Common myeloid progenitor, CD34-positive (primary cell): ENCODE results near the gene ANKRD44.
A peak's percentile ranks its signal among the peaks of the same experiment; 100 is the strongest.

Experiments used
- CTCF ChIA-PET: fragments of 350-600 bp; sonication (Branson Sonifier 250); formaldehyde crosslinking; loops from one replicate; lab custom pipeline; 2021; ENCODE audit warnings: antibody characterized with exemption; lab: Charles Lee
- POLR2A ChIA-PET: fragments of 350-600 bp; sonication (Branson Sonifier 250); formaldehyde crosslinking; loops from one replicate; lab custom pipeline; 2021; ENCODE audit warnings: antibody characterized with exemption; lab: Charles Lee
- DNase-seq, 3 donors: peaks; one replicate each; pipeline versions ENCODE4 v3.0.0 to v3.0.0-alpha.2; 2013
- H3K27ac ChIP-seq, 2 experiments: 1 replicate in 1 of 2; 2 replicates in 1 of 2; pipeline ENCODE4 v1.7.0; 2013; ENCODE audit warnings: inconsistent platforms in 2 of 2, low read length in 2 of 2, mild to moderate bottlenecking in 2 of 2, low read depth in 1 of 2, moderate library complexity in 1 of 2; ENCODE audit not compliant: severe bottlenecking in 2 of 2, insufficient read depth in 1 of 2, poor library complexity in 1 of 2
- H3K27me3 ChIP-seq, 5 experiments: replicated peaks in 2 of 5; 1 replicate in 3 of 5; 2 replicates in 2 of 5; pipeline versions ENCODE4 v1.6.1 to v1.7.0; 2013; ENCODE audit warnings: low read length in 4 of 5, mild to moderate bottlenecking in 2 of 5, moderate library complexity in 2 of 5, inconsistent platforms in 1 of 5; ENCODE audit not compliant: insufficient read depth in 5 of 5, control insufficient read depth in 4 of 5
- H3K36me3 ChIP-seq, 4 experiments: 1 replicate in 2 of 4; 2 replicates in 2 of 4; pipeline versions ENCODE4 v1.6.1 to v1.7.0; 2013; ENCODE audit warnings: low read length in 3 of 4, control low read depth in 1 of 4, mild to moderate bottlenecking in 1 of 4; ENCODE audit not compliant: control insufficient read depth in 4 of 4, insufficient read depth in 4 of 4
- H3K4me1 ChIP-seq, 4 experiments: 1 replicate in 3 of 4; 2 replicates in 1 of 4; pipeline versions ENCODE4 v1.6.1 to v1.7.1; 2013; ENCODE audit warnings: low read length in 3 of 4, mild to moderate bottlenecking in 3 of 4, control low read depth in 1 of 4, inconsistent platforms in 1 of 4, moderate library complexity in 1 of 4; ENCODE audit not compliant: control insufficient read depth in 4 of 4, insufficient read depth in 4 of 4; ENCODE audit errors: control extremely low read depth in 1 of 4
- H3K4me3 ChIP-seq, 7 experiments: 1 replicate in 4 of 7; 2 replicates in 3 of 7; pipeline versions ENCODE4 v1.5.1 to v1.7.0; 2013; ENCODE audit warnings: mild to moderate bottlenecking in 7 of 7, low read length in 6 of 7, moderate library complexity in 6 of 7, inconsistent platforms in 2 of 7, low read depth in 2 of 7, control low read depth in 1 of 7; ENCODE audit not compliant: insufficient read depth in 4 of 7, control insufficient read depth in 1 of 7; ENCODE audit errors: extremely low read depth in 1 of 7
- H3K9me3 ChIP-seq, 5 experiments: 1 replicate in 4 of 5; 2 replicates in 1 of 5; pipeline versions ENCODE4 v1.6.1 to v1.7.1; 2013; ENCODE audit warnings: low read length in 4 of 5, mild to moderate bottlenecking in 2 of 5, inconsistent platforms in 1 of 5, low read depth in 1 of 5, moderate library complexity in 1 of 5; ENCODE audit not compliant: control insufficient read depth in 4 of 5, insufficient read depth in 2 of 5; ENCODE audit errors: control extremely low read depth in 1 of 5
- WGBS: methylation state at CpG from one replicate; pipeline ENCODE4 v1.1.5; 2013; ENCODE audit not compliant: insufficient coverage; 5-methylcytosine and 5-hydroxymethylcytosine counted together

The ANKRD44 gene

DNA sequence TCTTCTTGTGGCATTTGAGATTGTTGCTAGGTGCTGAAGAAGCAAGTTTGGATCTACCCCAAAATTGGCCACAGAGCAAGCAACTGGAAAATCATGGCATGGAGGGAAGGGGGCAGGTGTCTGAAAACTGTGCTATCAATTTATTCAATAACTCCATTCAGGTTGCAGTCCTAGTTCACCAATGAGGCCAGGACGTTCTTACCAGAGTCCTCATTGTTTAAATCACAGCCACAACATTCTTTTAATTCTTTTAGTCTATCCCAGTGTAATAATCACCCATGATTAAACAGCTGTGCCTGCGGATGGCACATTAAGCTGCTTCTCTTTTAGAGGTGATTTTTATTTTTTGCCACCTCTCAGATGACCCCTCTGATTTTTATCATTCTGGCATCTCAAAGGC lies 103.5 kb downstream of the ANKRD44 start:
- Histone ChIP-seq H3K27ac (no peak overlapping the region), H3K4me3 (no peak overlapping the region), H3K4me1 (peaks cover 31 to 62% (median 53%) of the 10 kb centered on the region in 4 experiments), H3K36me3 (peaks cover 0 to 5% (median 1%) of the 10 kb centered on the region in 4 experiments), H3K9me3 (no peaks in the 10 kb centered on the region), H3K27me3 (no peaks in the 10 kb centered on the region)
- ChIA-PET POLR2A (no interaction called here), CTCF (interaction anchor here (0.9 to 2.8 kb wide), 3 partner anchors 9 to 107 kb away, joined by 3 to 8 read pairs (median 7); no protein-coding TSS in a partner anchor)
- no peak for DNase-seq
- 100% methylated on average over 2 of the region's 2 CpGs for WGBS

- Histone ChIP-seq H3K27me3 (no peaks in the 10 kb centered on the region), H3K9me3 (no peaks in the 10 kb centered on the region), H3K27ac (peak overlapping the region in 1 of 2 experiments; percentile 6), H3K4me1 (peaks cover 33 to 62% (median 55%) of the 10 kb centered on the region in 4 experiments), H3K36me3 (peaks cover 0 to 5% (median 1%) of the 10 kb centered on the region in 4 experiments), H3K4me3 (peak overlapping the region in 2 of 7 experiments; percentile 18 to 38)
- ChIA-PET CTCF (interaction anchor here (0.7 to 2.6 kb wide), 11 partner anchors 8 to 105 kb away, joined by 3 to 9 read pairs (median 4); no protein-coding TSS in a partner anchor), POLR2A (interaction anchor here (0.5 to 1.0 kb wide), 2 partner anchors 50 to 74 kb away, joined by 3 read pairs; no protein-coding TSS in a partner anchor)
- WGBS, result 37% methylated on average over 6 of the region's 7 CpGs
- peak; percentile 51 to 93 (median 89) for DNase-seq
These were observed 104.9 kb downstream of the ANKRD44 start for GRCh38 chr2:197205585-197206215.

DNA sequence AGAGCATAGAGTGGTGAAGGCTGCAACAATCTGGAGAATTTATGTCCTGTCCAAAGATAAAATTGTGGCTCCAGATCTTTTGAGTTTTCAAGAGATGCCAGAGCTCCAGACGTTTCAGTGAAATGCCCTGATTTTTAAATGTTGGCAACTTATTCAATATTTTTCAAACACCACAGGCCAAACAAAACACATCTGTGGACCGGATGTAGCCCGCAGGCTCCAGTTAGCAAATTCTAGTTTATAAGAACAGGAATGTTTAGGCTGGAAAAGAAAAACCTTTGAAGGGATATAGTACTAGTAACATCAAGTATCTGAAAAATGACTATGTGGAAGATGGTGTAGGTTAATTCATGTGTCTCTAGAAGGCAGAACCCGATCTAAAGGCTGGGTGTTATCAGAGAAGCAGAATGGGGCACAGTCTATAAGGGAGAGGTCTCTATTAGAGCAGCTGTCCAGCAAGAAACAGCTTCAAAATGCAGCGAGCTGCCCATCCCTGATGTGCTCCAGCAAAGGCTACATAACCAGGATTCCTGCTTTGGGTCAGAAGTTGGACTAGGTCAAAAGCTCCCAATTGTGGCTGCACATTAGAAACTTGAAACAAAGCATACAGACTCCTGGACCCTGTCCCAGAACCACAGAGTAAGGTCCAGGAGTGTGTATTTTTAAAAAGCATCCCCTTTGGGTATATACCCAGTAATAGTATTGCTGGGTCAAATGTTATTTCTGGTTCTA lies 105.9 kb downstream of the ANKRD44 start:
- peaks cover 0 to 5% (median 1%) of the 10 kb centered on the region in 4 experiments for H3K36me3 ChIP-seq
- WGBS, result 89% methylated on average over 4 of the region's 5 CpGs

DNA sequence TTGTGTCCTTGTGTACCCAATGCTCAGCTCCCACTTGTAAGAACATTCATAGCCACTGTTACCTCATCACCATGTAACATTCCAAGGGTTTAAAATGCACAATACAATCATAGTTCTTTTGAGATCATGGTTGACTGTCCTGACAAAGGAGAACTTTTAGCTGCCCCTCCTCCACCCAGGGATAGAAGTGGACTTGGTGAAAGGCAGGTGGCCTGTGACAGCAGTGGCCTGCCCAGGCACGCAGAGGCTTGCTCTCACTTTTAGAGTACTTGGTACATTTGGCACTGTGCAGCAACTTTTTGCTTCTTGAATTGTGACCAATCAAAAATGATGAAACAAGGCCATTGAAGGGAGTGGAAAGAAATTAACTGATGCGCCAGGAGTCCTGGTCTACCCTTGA lies 108.7 kb downstream of the ANKRD44 start:
- Histone ChIP-seq H3K4me3 (no peak overlapping the region), H3K27me3 (no peaks in the 10 kb centered on the region), H3K36me3 (peaks cover 0 to 5% (median 1%) of the 10 kb centered on the region in 4 experiments), H3K9me3 (no peaks in the 10 kb centered on the region), H3K27ac (no peak overlapping the region), H3K4me1 (peaks cover 31 to 68% (median 57%) of the 10 kb centered on the region in 4 experiments)
- WGBS, result 95% methylated on average over 2 of the region's 2 CpGs
- CTCF ChIA-PET, result interaction anchor here (0.7 to 2.9 kb wide), 3 partner anchors 10 to 104 kb away, joined by 3 to 13 read pairs (median 5); no protein-coding TSS in a partner anchor
- POLR2A ChIA-PET, result interaction anchor here (0.5 kb wide), 1 partner anchor 151 kb away, joined by 3 read pairs; no protein-coding TSS in a partner anchor
- DNase-seq, result no peak

More for the DNA sequence above, 105.9 kb downstream of the ANKRD44 start:
- H3K9me3 ChIP-seq, result no peaks in the 10 kb centered on the region
- DNase-seq, result no peak
- no peak overlapping the region for H3K4me3 ChIP-seq
- ChIA-PET CTCF (interaction anchor here (0.9 to 2.6 kb wide), 8 partner anchors 10 to 172 kb away, joined by 3 to 9 read pairs (median 4); no protein-coding TSS in a partner anchor), POLR2A (no interaction called here)
- no peak overlapping the region for H3K27ac ChIP-seq
- H3K27me3 ChIP-seq, result no peaks in the 10 kb centered on the region
- peaks cover 33 to 62% (median 55%) of the 10 kb centered on the region in 4 experiments for H3K4me1 ChIP-seq

DNA sequence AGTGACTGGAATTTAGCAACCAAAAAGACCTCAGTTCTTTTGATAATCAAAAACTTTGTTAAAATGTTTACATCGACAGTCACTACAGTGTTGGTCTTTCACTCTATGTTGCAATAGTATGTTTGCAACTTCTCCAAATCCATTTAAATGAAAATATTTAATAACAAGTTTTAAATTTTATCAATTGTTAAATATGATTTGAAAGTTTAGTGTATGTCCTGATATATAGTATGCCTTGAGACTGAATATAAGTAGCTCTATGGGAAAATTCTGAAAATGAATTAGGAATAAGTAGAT lies 109.9 kb downstream of the ANKRD44 start:
- CTCF ChIA-PET, result interaction anchor here (1.1 to 7.5 kb wide), 3 partner anchors 9 to 109 kb away, joined by 3 to 66 read pairs (median 13); partner anchors contain the start of gene ANKRD44
- H3K27me3 ChIP-seq, result no peaks in the 10 kb centered on the region
- peaks cover 0 to 5% (median 1%) of the 10 kb centered on the region in 4 experiments for H3K36me3 ChIP-seq
- no CpG with 5 or more reads among the region's 1 CpG for WGBS
- H3K27ac ChIP-seq, result no peak overlapping the region
- POLR2A ChIA-PET, result no interaction called here
- peak in 1 of 3 donors; percentile 44 for DNase-seq
- H3K4me1 ChIP-seq, result peaks cover 38 to 68% (median 56%) of the 10 kb centered on the region in 4 experiments
- H3K4me3 ChIP-seq, result no peak overlapping the region
- no peaks in the 10 kb centered on the region for H3K9me3 ChIP-seq

GRCh38 chr2:197200051-197200761 lies 110.4 kb downstream of the ANKRD44 start:
- peaks cover 39 to 69% (median 58%) of the 10 kb centered on the region in 4 experiments for H3K4me1 ChIP-seq
- H3K36me3 ChIP-seq, result peaks cover 0 to 5% (median 1%) of the 10 kb centered on the region in 4 experiments
- no peaks in the 10 kb centered on the region for H3K27me3 ChIP-seq
- H3K27ac ChIP-seq, result peak overlapping the region in 1 of 2 experiments; percentile 2
- no peaks in the 10 kb centered on the region for H3K9me3 ChIP-seq
- WGBS, result 50% methylated on average over 3 of the region's 3 CpGs
- ChIA-PET CTCF (interaction anchor here (1.1 to 7.5 kb wide), 5 partner anchors 9 to 109 kb away, joined by 3 to 66 read pairs (median 7); partner anchors contain the start of gene ANKRD44), POLR2A (no interaction called here)
- peak overlapping the region in 1 of 7 experiments; percentile 55 for H3K4me3 ChIP-seq
- DNase-seq, result peak in 2 of 3 donors; percentile 42 to 70
